HG03280 (cell line): ENCODE results near the gene BACH2.
"Not testable (repeated sequence)": the region's sequence is repeated elsewhere in the genome, so short reads cannot be mapped to it uniquely, and the experiment has no call there.

Source experiments
- ATAC-seq: cut with Tn5 transposase; IDR thresholded peaks from one replicate; pipeline ENCODE4 v1.9.1; 2021; ENCODE audit warnings: mild to moderate bottlenecking, moderate library complexity; ENCODE audit not compliant: unreplicated experiment

The BACH2 gene

DNA sequence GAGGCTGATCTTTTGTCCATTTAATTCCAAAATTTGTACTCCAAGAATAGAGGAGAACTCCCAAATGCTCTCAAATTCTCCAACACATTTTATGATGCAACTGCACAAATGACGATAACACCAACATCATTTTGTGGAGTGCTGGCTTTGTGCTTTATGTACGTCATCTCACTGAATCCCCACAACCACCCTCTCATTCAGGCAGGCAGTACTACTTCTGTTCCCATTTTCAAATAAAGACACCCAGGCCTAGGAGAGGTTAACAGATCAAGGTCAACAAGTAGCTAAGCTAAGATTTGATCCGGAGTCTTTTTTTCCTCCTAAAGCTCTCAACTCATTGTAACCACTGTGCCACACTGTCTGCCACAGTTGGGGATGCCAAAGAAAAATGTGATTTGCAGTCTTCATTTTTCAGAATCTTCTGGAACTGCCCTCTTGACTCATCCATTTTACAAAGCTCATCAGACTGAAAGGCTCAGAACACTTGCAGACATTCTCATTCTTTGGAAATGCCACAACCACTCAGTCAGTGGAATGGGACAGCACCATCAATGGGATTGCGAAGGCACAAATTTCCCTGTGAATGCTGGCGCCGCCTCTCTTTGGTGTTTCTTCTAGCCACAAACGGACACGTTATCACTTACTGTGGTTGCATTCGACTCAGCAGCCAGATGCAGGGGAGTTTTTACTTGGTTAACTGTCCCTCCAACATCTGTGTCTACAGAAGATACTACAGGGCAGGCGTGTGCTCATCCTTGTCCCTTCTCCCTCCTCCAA lies 217.9 kb downstream of the BACH2 start:
- no peak for ATAC-seq

GRCh38 chr6:90076511-90077415 lies 219.9 kb downstream of the BACH2 start:
- no peak for ATAC-seq

GRCh38 chr6:90074161-90074850 lies 222.3 kb downstream of the BACH2 start:
- ATAC-seq, result no peak

DNA sequence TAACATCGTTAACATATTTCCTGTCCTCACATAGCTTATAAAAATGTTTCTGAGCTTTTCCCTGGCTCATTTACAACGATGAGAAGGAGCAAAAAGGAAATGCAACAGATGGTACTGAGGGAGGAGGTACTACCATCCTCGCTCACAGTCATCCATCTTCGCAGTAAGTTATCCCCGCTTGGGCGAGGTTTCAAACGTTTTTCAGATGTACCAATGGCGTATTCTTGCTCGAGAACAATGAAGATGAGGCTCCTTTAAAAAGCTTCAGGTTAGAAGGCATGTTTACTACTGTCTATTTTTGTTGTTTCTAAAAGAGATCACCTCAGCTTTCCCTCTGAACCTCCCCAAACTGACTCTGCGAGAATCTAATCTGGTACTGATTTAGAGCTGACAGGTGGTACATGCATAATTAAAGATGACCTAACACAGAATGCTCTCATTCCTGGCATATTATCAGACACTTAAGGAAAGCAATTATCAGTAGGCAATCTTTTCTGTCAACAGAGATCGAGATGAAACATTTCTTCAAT lies 223.6 kb downstream of the BACH2 start:
- ATAC-seq, result no peak

GRCh38 chr6:90072501-90072900 lies 224.1 kb downstream of the BACH2 start:
- ATAC-seq, result no peak

GRCh38 chr6:90068703-90069523 lies 227.7 kb downstream of the BACH2 start:
- no peak for ATAC-seq

GRCh38 chr6:90068264-90068663 lies 228.4 kb downstream of the BACH2 start:
- no peak for ATAC-seq

- no peak for ATAC-seq
Measured at GRCh38 chr6:90066697-90067096, 229.9 kb downstream of the BACH2 start.

DNA sequence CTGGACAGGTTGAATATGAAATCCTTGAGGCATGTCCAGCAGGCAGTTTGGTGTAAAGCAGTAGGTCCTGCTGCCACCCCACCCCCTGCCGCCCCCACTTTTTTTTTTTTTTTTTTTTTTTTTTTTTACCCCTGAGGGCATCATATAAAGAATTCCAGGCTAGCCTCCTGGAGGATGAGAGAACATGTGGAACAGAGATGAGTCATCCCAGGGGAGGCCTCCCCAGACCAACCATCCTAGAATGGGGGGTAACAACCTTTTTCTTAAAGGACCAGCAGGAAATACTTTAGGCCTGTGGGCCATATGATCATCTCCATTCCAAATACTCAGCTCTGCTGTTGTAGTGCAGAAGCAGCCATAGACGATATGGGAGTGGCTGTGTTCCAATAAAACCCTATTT lies 231.5 kb downstream of the BACH2 start:
- ATAC-seq, result no peak

- no peak for ATAC-seq
Measured at GRCh38 chr6:90062667-90063066, 234.0 kb downstream of the BACH2 start.

DNA sequence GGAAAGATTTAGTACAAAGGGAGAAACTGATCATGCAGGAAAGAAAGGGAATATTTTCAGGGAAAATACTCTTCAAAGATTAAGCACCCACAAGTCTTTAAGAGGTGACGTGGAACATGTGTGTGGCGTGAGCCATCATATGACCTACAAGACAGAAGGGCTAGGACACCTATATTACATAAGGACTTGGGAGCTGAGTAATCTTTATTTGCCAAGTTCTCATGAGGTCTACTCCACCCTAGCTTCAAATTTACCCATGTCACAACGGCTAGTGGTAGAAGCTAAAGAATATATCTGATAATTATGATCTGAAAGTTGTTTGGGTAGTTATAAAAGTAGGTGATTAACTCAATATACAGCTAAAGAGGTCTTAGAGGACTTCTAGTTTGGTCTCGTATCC lies 234.6 kb downstream of the BACH2 start:
- ATAC-seq, result no peak

DNA sequence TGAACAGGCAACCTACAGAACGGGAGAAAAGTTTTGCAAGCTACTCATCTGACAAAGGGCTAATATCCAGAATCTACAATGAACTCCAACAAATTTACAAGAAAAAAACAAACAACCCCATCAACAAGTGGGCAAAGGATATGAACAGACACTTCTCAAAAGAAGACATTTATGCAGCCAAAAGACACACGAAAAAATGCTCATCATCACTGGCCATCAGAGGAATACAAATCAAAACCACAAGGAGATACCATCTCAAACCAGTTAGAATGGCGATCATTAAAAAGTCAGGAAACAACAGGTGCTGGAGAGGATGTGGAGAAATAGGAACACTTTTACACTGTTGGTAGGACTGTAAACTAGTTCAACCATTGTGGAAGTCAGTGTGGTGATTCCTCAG lies 237.5 kb downstream of the BACH2 start:
- not testable (repeated sequence) for ATAC-seq

DNA sequence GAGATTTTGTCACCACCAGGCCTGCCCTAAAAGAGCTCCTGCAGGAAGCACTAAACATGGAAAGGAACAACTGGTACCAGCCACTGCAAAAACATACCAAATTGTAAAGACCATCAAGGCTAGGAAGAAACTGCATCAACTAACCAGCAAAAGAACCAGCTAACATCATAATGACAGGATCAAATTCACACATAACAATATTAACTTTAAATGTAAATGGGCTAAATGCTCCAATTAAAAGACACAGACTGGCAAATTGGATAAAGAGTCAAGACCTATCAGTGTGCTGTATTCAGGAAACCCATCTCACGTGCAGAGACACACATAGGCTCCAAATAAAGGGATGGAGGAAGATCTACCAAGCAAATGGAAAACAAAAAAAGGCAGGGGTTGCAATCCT lies 240.7 kb downstream of the BACH2 start:
- ATAC-seq, result not testable (repeated sequence)

- not testable (repeated sequence) for ATAC-seq
Measured at GRCh38 chr6:90054193-90054592, 242.4 kb downstream of the BACH2 start.

GRCh38 chr6:90053614-90054013 lies 243.0 kb downstream of the BACH2 start:
- no peak for ATAC-seq

GRCh38 chr6:90049295-90049694 lies 247.3 kb downstream of the BACH2 start:
- no peak for ATAC-seq

GRCh38 chr6:90048206-90048967 lies 248.3 kb downstream of the BACH2 start:
- no peak for ATAC-seq

- no peak for ATAC-seq
Measured at GRCh38 chr6:90045535-90045934, 251.1 kb downstream of the BACH2 start.

DNA sequence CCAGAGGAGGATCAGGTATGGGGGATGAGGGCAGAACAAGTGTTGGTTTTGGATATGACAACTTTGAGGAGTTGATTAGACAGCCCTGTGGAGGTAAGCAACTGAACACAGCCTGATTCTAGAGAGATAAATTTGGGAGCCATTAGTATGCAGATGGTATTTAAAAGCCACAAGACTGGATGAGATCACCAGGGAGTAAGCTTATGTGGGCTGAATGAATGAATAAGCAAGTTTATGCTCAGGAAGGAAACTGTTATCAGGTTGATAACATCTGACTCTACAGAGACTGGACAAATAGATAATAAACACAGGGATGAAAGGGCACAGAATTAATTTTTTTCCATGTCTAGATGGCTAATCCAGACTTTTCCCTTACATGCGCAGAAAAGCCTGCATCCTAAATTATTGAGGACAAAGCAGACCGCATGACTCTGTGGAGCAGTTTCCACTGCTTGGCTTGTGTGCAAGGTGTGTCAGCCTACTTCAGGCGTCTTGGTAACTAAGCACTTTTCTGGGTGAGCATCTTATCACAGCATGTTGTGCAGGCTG lies 251.7 kb downstream of the BACH2 start:
- ATAC-seq, result no peak
